HEK293 (cell line): ENCODE data around the gene TTC6.

ENCODE experiments used
- CTCF ChIA-PET: fragments of 350-600 bp; formaldehyde crosslinking; extraction: SDS; loops from one replicate; lab custom pipeline; 2021; ENCODE audit warnings: antibody characterized with exemption; lab: Yijun Ruan, JAX
- POLR2A ChIA-PET: fragments of 300-600 bp; formaldehyde crosslinking; extraction: SDS; loops from one replicate; lab custom pipeline; 2020; ENCODE audit warnings: antibody characterized with exemption, inconsistent platforms; lab: Yijun Ruan, JAX
- H3K27ac ChIP-seq: fragments of 200-500 bp; sonication (Bioruptor generic); 2 replicates; pipeline ENCODE4 v1.5.1; 2014; ENCODE audit warnings: low read depth, low read length, control low read depth, inconsistent platforms; ENCODE audit errors: extremely low read depth
- H3K36me3 ChIP-seq, 2 experiments: fragments of 200-500 bp in 1 of 2; sonication (Bioruptor generic) in 1 of 2; 1 replicate in 1 of 2; 2 replicates in 1 of 2; pipeline ENCODE4 v1.5.1; 2014 to 2017; ENCODE audit warnings: inconsistent platforms in 2 of 2, low read length in 2 of 2; ENCODE audit not compliant: control insufficient read depth in 2 of 2, insufficient read depth in 1 of 2
- H3K4me1 ChIP-seq: fragments of 200-500 bp; sonication (Bioruptor generic); 2 replicates; pipeline ENCODE4 v1.5.1; 2014; ENCODE audit warnings: mild to moderate bottlenecking, low read length, inconsistent platforms; ENCODE audit not compliant: control insufficient read depth, insufficient read depth
- H3K4me3 ChIP-seq: 2 replicates; pipeline ENCODE4 v1.5.1; 2011; ENCODE audit warnings: low read depth, mild to moderate bottlenecking, control low read depth, low read length, moderate library complexity
- H3K9me3 ChIP-seq: fragments of 200-500 bp; sonication (Bioruptor generic); 2 replicates; pipeline ENCODE4 v1.5.1; 2014; ENCODE audit warnings: low read depth, low read length, inconsistent platforms; ENCODE audit not compliant: control insufficient read depth, insufficient read depth
- BCL11B ChIP-seq: fragments of 450-650 bp; formaldehyde crosslinking; IDR thresholded peaks from 2 replicates; pipeline ENCODE4 v1.5.1; 2016; ENCODE audit warnings: low read depth, missing biosample characterization, missing genetic modification characterization
- GFI1B ChIP-seq: fragments of 450-650 bp; formaldehyde crosslinking; IDR thresholded peaks from 2 replicates; pipeline ENCODE4 v1.5.1; 2016; ENCODE audit warnings: missing biosample characterization, missing genetic modification characterization
- GLIS2 ChIP-seq: fragments of 450-650 bp; formaldehyde crosslinking; IDR thresholded peaks from 2 replicates; pipeline ENCODE4 v1.5.1; 2016; ENCODE audit warnings: missing biosample characterization, missing genetic modification characterization
- KLF9 ChIP-seq: fragments of 450-650 bp; formaldehyde crosslinking; IDR thresholded peaks from 2 replicates; pipeline ENCODE4 v1.5.1; 2016; ENCODE audit warnings: missing biosample characterization, missing genetic modification characterization, low read depth
- PATZ1 ChIP-seq: fragments of 450-650 bp; formaldehyde crosslinking; IDR thresholded peaks from 2 replicates; pipeline ENCODE4 v1.5.1; 2016; ENCODE audit warnings: missing biosample characterization, missing genetic modification characterization
- PRDM6 ChIP-seq: fragments of 450-650 bp; formaldehyde crosslinking; IDR thresholded peaks from 2 replicates; pipeline ENCODE4 v1.5.1; 2017; ENCODE audit warnings: missing biosample characterization, missing genetic modification characterization
- SP3 ChIP-seq: fragments of 450-650 bp; formaldehyde crosslinking; IDR thresholded peaks from 2 replicates; pipeline ENCODE4 v1.5.1; 2016; ENCODE audit warnings: missing biosample characterization, missing genetic modification characterization
- ZBTB26 ChIP-seq: fragments of 450-650 bp; formaldehyde crosslinking; optimal IDR thresholded peaks from 2 replicates; pipeline ENCODE3; 2016; ENCODE audit warnings: missing biosample characterization, mild to moderate bottlenecking, missing genetic modification characterization
- ZNF175 ChIP-seq: fragments of 450-650 bp; formaldehyde crosslinking; IDR thresholded peaks from 2 replicates; pipeline ENCODE4 v1.5.1; 2016; ENCODE audit warnings: missing biosample characterization, missing genetic modification characterization
- ZNF423 ChIP-seq: fragments of 450-650 bp; formaldehyde crosslinking; IDR thresholded peaks from 2 replicates; pipeline ENCODE4 v1.5.1; 2016; ENCODE audit warnings: missing biosample characterization, missing genetic modification characterization
- ZNF426 ChIP-seq: fragments of 450-650 bp; formaldehyde crosslinking; IDR thresholded peaks from 2 replicates; pipeline ENCODE4 v1.5.1; 2017; ENCODE audit warnings: missing biosample characterization, missing genetic modification characterization, mild to moderate bottlenecking, inconsistent platforms, moderate library complexity
- ZNF473 ChIP-seq: fragments of 450-650 bp; formaldehyde crosslinking; IDR thresholded peaks from 2 replicates; pipeline ENCODE4 v1.5.1; 2017; ENCODE audit warnings: missing biosample characterization, missing genetic modification characterization
- ZNF585B ChIP-seq: fragments of 450-650 bp; formaldehyde crosslinking; IDR thresholded peaks from 2 replicates; pipeline ENCODE4 v1.5.1; 2016; ENCODE audit warnings: missing biosample characterization, missing genetic modification characterization
- ZNF623 ChIP-seq: fragments of 450-650 bp; formaldehyde crosslinking; IDR thresholded peaks from 2 replicates; pipeline ENCODE4 v1.5.1; 2016; ENCODE audit warnings: missing biosample characterization, missing genetic modification characterization
- ZNF624 ChIP-seq: fragments of 450-650 bp; formaldehyde crosslinking; IDR thresholded peaks from 2 replicates; pipeline ENCODE4 v1.5.1; 2017; ENCODE audit warnings: missing biosample characterization, missing genetic modification characterization
- ZNF629 ChIP-seq: fragments of 450-650 bp; formaldehyde crosslinking; IDR thresholded peaks from 2 replicates; pipeline ENCODE4 v1.5.1; 2017; ENCODE audit warnings: missing biosample characterization, missing genetic modification characterization
- ZNF768 ChIP-seq: fragments of 450-650 bp; formaldehyde crosslinking; IDR thresholded peaks from 2 replicates; pipeline ENCODE4 v1.5.1; 2018; ENCODE audit warnings: missing biosample characterization, mild to moderate bottlenecking, missing genetic modification characterization
- ZNF837 ChIP-seq: fragments of 450-650 bp; formaldehyde crosslinking; IDR thresholded peaks from 2 replicates; pipeline ENCODE4 v1.5.1; 2016; ENCODE audit warnings: missing biosample characterization, missing genetic modification characterization
- TF ChIP-seq, protein P1 (sequence below): fragments of 450-650 bp; formaldehyde crosslinking; IDR thresholded peaks from 2 replicates; pipeline ENCODE4 v1.5.1; 2016; ENCODE audit warnings: missing biosample characterization, missing genetic modification characterization
- TF ChIP-seq, protein P2 (sequence below): fragments of 450-650 bp; formaldehyde crosslinking; IDR thresholded peaks from 2 replicates; pipeline ENCODE4 v1.5.1; 2016; ENCODE audit warnings: missing biosample characterization, missing genetic modification characterization

Gene TTC6

DNA sequence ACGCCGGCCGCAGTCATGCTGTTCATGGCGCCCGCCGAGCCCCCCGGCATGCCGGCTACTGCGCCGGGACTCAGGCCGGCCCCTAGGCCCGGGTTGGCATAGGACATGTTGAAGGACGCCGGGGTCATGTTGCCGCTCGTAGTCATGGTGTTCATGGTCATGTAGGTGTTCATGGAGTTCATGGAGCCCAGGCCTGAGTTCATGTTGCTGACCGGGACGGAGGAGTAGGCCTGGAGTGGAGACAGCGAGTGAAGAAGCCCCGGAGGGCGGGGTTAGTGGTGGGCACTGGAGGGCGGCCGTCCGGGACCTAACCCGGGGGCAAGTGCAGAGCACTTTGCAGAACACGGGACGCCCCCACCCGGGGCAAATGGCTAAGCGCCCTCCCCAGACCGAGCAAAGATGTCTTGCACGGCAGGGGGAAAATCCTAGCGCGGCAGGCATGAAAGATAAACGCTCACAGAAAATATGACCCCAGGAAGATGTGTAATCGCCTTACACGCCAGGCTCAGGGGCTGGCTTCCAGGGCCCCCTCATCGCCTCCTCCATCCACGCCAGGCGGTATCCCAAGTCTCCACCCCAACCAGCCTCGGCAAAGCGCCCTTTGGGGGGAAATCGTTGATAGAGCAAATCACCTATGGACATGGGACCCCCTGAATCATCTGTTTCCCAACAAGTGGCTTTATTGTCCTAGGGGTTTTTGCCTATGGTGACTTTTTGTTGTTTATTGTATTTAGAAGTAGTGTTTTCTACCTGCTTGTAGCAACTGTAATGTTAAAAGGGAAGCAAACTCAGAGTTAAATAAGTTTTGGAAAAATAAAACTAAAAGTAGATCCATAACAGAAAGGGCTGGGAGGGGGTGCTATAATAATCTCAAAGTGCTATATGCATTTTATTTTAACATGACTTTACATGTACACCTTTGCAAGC is 2.7 kb upstream of the TTC6 start (continued):
- peak; percentile 60 for TF ChIP-seq ZBTB26 (tag by site-specific recombination)
- TF ChIP-seq, protein P1, sequence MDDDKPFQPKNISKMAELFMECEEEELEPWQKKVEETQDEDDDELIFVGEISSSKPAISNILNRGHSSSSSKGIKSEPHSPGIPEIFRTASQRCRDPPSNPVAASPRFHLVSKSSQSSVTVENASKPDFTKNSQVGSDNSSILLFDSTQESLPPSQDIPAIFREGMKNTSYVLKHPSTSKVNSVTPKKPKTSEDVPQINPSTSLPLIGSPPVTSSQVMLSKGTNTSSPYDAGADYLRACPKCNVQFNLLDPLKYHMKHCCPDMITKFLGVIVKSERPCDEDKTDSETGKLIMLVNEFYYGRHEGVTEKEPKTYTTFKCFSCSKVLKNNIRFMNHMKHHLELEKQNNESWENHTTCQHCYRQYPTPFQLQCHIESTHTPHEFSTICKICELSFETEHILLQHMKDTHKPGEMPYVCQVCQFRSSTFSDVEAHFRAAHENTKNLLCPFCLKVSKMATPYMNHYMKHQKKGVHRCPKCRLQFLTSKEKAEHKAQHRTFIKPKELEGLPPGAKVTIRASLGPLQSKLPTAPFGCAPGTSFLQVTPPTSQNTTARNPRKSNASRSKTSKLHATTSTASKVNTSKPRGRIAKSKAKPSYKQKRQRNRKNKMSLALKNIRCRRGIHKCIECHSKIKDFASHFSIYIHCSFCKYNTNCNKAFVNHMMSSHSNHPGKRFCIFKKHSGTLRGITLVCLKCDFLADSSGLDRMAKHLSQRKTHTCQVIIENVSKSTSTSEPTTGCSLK (tag by site-specific recombination) = no peak
- no peak for TF ChIP-seq ZNF423 (tag by site-specific recombination)

DNA sequence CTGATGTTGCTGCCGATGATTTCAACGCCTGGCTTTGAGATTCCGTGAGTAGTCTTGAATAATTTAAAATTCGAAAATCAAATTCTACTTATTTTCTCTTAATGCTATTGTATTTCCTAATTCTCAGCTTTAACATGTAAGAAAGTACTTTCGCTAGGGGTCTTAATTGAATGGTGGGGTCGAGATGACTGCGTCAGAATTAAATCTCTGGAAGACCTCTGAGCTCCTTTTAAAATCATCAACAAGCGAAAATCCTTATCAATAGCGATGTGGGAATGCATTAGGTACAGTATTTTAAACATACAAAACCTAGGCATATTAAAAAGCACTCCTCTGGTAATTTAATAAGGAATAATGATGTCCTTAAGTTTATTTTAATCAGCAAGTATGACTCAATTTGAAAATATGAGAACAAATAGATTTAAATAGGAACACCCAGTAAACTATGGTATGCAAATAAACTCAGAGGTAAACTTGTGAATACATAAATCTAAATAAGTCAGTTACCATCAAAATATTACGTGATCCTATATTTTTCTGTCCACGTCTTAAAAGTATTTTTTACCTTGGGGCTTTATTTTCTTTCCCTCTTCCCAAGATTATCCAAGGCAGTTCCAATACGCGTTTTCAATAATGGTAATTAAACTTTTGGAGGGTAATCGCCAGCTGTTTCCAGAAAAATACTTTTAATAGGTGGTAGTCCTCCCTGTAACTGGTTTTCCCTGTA is 1.8 kb upstream of the TTC6 start:
- ChIA-PET POLR2A (interaction anchor here (0.6 kb wide), 1 partner anchor 10 kb away, joined by 5 read pairs; no protein-coding TSS in a partner anchor), CTCF (interaction anchor here (0.6 to 2.8 kb wide), 11 partner anchors 12 to 392 kb away, joined by 3 to 15 read pairs (median 3); no protein-coding TSS in a partner anchor)
- H3K36me3 ChIP-seq = peaks cover 0 to 15% of the 10 kb centered on the region in 2 experiments; a peak in 1 of 3 replicates
- peak overlapping the region; percentile 75 for H3K4me3 ChIP-seq
- H3K4me1 ChIP-seq = peaks cover 3% of the 10 kb centered on the region; the same call in 1 of the 2 replicates
- peak overlapping the region; percentile 99 for H3K27ac ChIP-seq
- no peaks in the 10 kb centered on the region for H3K9me3 ChIP-seq
- no peak for TF ChIP-seq ZNF768 (tag by site-specific recombination)
- no peak for TF ChIP-seq ZNF473 (tag by site-specific recombination)
- TF ChIP-seq, protein P2, sequence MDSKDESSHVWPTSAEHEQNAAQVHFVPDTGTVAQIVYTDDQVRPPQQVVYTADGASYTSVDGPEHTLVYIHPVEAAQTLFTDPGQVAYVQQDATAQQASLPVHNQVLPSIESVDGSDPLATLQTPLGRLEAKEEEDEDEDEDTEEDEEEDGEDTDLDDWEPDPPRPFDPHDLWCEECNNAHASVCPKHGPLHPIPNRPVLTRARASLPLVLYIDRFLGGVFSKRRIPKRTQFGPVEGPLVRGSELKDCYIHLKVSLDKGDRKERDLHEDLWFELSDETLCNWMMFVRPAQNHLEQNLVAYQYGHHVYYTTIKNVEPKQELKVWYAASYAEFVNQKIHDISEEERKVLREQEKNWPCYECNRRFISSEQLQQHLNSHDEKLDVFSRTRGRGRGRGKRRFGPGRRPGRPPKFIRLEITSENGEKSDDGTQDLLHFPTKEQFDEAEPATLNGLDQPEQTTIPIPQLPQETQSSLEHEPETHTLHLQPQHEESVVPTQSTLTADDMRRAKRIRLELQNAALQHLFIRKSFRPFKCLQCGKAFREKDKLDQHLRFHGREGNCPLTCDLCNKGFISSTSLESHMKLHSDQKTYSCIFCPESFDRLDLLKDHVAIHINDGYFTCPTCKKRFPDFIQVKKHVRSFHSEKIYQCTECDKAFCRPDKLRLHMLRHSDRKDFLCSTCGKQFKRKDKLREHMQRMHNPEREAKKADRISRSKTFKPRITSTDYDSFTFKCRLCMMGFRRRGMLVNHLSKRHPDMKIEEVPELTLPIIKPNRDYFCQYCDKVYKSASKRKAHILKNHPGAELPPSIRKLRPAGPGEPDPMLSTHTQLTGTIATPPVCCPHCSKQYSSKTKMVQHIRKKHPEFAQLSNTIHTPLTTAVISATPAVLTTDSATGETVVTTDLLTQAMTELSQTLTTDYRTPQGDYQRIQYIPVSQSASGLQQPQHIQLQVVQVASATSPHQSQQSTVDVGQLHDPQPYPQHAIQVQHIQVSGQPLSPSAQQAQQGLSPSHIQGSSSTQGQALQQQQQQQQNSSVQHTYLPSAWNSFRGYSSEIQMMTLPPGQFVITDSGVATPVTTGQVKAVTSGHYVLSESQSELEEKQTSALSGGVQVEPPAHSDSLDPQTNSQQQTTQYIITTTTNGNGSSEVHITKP (tag by site-specific recombination) = no peak
- no peak for TF ChIP-seq ZNF175 (tag by site-specific recombination)
- no peak for TF ChIP-seq BCL11B (tag by site-specific recombination)
- TF ChIP-seq, protein P1 (tag by site-specific recombination) = no peak
- no peak for TF ChIP-seq GLIS2 (tag by site-specific recombination)
- TF ChIP-seq ZNF426 (tag by site-specific recombination) = no peak
- TF ChIP-seq PATZ1 (tag by site-specific recombination) = no peak; the same call in 1 of the 2 replicates
- TF ChIP-seq GFI1B (tag by site-specific recombination) = no peak
- TF ChIP-seq ZNF629 (tag by site-specific recombination) = 0 out of 2 replicates have a peak, but pooled peaks have one; percentile 10
- no peak for TF ChIP-seq KLF9 (tag by site-specific recombination)
- no peak for TF ChIP-seq ZNF585B (tag by site-specific recombination)
- no peak for TF ChIP-seq SP3
- no peak for TF ChIP-seq ZNF837 (tag by site-specific recombination)
- peak; percentile 97 for TF ChIP-seq PRDM6 (tag by site-specific recombination)
- TF ChIP-seq ZNF624 (tag by site-specific recombination) = no peak
- TF ChIP-seq ZNF623 = no peak
